K562 (cell line): ENCODE data around the gene CD93. TPM values are rescaled to one million over a fixed set of nuclear protein-coding genes. Genes with fewer than 3 reads are reported as not detected.

Experiments
- ATAC-seq: fragments of 200-7000 bp; cut with Tn5 transposase; 3 replicates; pipeline ENCODE4 v1.9.1; 2020; ENCODE audit warnings: moderate library complexity
- BruUV-seq: library from RNA; stranded (reverse); fragments of 400-500 nt; replicated peaks from 2 replicates; lab custom pipeline; 2021; lab: Mats Ljungman, UMichigan
- CTCF ChIA-PET: fragments of 300-600 bp; formaldehyde crosslinking; extraction: SDS; loops from one replicate; lab custom pipeline; 2021; ENCODE audit warnings: low intra/inter-chr PET ratio; lab: Yijun Ruan, JAX
- POLR2A ChIA-PET: fragments of 300-600, 350-650 bp; sonication (Branson Sonifier 250); formaldehyde crosslinking; extraction: SDS; loops from one replicate; lab custom pipeline; 2021; ENCODE audit warnings: antibody characterized with exemption, inconsistent platforms; lab: Yijun Ruan, JAX
- DNase-seq, 4 experiments: peaks; one replicate each; pipeline versions ENCODE4 v3.0.0 to v3.0.0-alpha.2; 2011 to 2018; ENCODE audit warnings: low spot score in 3 of 4, mixed read lengths in 3 of 4; ENCODE audit errors: extremely low read depth in 1 of 4
- FAIRE-seq: peaks from 2 replicates; lab custom pipeline; 2011; peaks lifted over from hg19 to GRCh38; lab: Jason Lieb, UNC
- H2AFZ ChIP-seq: 2 replicates; pipeline ENCODE4 v1.6.0; 2011; ENCODE audit warnings: low read depth, low read length, control low read depth, inconsistent platforms
- H3K27ac ChIP-seq: fragments of 200-600 bp; 3 replicates; pipeline ENCODE4 v1.8.0; 2011; ENCODE audit warnings: low read depth, mild to moderate bottlenecking, control low read depth, inconsistent platforms, low read length, moderate library complexity, mixed read lengths; ENCODE audit errors: extremely low read depth
- H3K27me3 ChIP-seq, 2 experiments: fragments of 300-600 bp in 1 of 2; 2 replicates in 1 of 2; 3 replicates in 1 of 2; pipeline versions ENCODE4 v1.6.0 to v1.8.0; 2011; ENCODE audit warnings: inconsistent platforms in 2 of 2, low read length in 2 of 2, mild to moderate bottlenecking in 1 of 2, mixed read lengths in 1 of 2, moderate library complexity in 1 of 2; ENCODE audit not compliant: control insufficient read depth in 2 of 2, insufficient read depth in 2 of 2
- H3K36me3 ChIP-seq: fragments of 300-600 bp; 3 replicates; pipeline ENCODE4 v1.8.0; 2011; ENCODE audit warnings: mild to moderate bottlenecking, low read length, inconsistent platforms; ENCODE audit not compliant: control insufficient read depth, insufficient read depth
- H3K4me1 ChIP-seq, 2 experiments: fragments of 200-600 bp in 1 of 2; replicated peaks in 1 of 2; 2 replicates in 1 of 2; 3 replicates in 1 of 2; pipeline versions ENCODE4 v1.5.1 to v1.8.0; 2011; ENCODE audit warnings: inconsistent platforms in 2 of 2, low read length in 2 of 2, mild to moderate bottlenecking in 1 of 2, mixed read lengths in 1 of 2, moderate library complexity in 1 of 2; ENCODE audit not compliant: control insufficient read depth in 2 of 2, insufficient read depth in 2 of 2
- H3K4me2 ChIP-seq: 2 replicates; pipeline ENCODE4 v1.6.1; 2011; ENCODE audit warnings: low read length, control low read depth, inconsistent platforms, mixed read lengths; ENCODE audit not compliant: insufficient read depth
- H3K4me3 ChIP-seq: fragments of 200-600 bp; sonication (generic), shearing (Covaris generic); 2 replicates; pipeline ENCODE4 v1.5.1; 2016; ENCODE audit warnings: control low read depth, inconsistent platforms
- H3K79me2 ChIP-seq: fragments of 200-600 bp; 3 replicates; pipeline ENCODE4 v1.8.0; 2011; ENCODE audit warnings: low read length, inconsistent platforms; ENCODE audit not compliant: control insufficient read depth, insufficient read depth
- H3K9ac ChIP-seq, 2 experiments: 2 replicates each; pipeline versions ENCODE4 v1.6.0 to v1.6.1; 2011; ENCODE audit warnings: low read depth in 2 of 2, low read length in 2 of 2, control low read depth in 1 of 2, inconsistent platforms in 1 of 2, mild to moderate bottlenecking in 1 of 2, mixed read lengths in 1 of 2; ENCODE audit not compliant: insufficient read depth in 1 of 2
- H3K9me1 ChIP-seq: one replicate; pipeline ENCODE4 v1.6.0; 2011; ENCODE audit warnings: inconsistent platforms, mild to moderate bottlenecking, low read length, moderate library complexity; ENCODE audit not compliant: control insufficient read depth, insufficient read depth
- H3K9me3 ChIP-seq: replicated peaks from 2 replicates; pipeline ENCODE4 v1.5.1; 2011; ENCODE audit warnings: low read depth, low read length, inconsistent platforms; ENCODE audit not compliant: control insufficient read depth, insufficient read depth
- H4K20me1 ChIP-seq: replicated peaks from 2 replicates; pipeline ENCODE4 v1.6.1; 2011; ENCODE audit warnings: low read length, inconsistent platforms, mixed read lengths; ENCODE audit not compliant: control insufficient read depth, insufficient read depth
- ARNT ChIP-seq, 2 experiments: fragments of 450-650 bp; IDR thresholded peaks; 2 replicates each; pipeline ENCODE4 v1.6.1; 2016; ENCODE audit warnings: mild to moderate bottlenecking in 1 of 2
- CCNT2 ChIP-seq: IDR thresholded peaks from 2 replicates; pipeline ENCODE4 v1.6.1; 2011; ENCODE audit warnings: borderline replicate concordance, low read depth, mild to moderate bottlenecking, moderate library complexity, mixed read lengths, low read length; ENCODE audit not compliant: insufficient read length; ENCODE audit errors: extremely low read depth
- CHD2 ChIP-seq: IDR thresholded peaks from 2 replicates; pipeline ENCODE4 v1.6.1; 2011; ENCODE audit warnings: low read depth, low read length
- RAD21 ChIP-seq, 2 experiments: fragments of 250-450 bp in 1 of 2; fragments of 450-650 bp in 1 of 2; sonication (Bioruptor Pico) in 1 of 2; formaldehyde crosslinking in 1 of 2; IDR thresholded peaks in 1 of 2; conservative IDR thresholded peaks in 1 of 2; 2 replicates each; pipeline versions ENCODE4 v1.4.0 to v1.8.0; 2020 to 2022; ENCODE audit warnings: mild to moderate bottlenecking in 2 of 2, moderate library complexity in 1 of 2
- SRSF1 ChIP-seq: fragments of 200-400 bp; formaldehyde crosslinking; IDR thresholded peaks from 2 replicates; pipeline ENCODE4 v1.6.1; 2017; ENCODE audit warnings: mild to moderate bottlenecking, low read depth, low read length, moderate library complexity
- ZFP30 ChIP-seq: fragments of 250-450 bp; sonication (Bioruptor Pico); IDR thresholded peaks from 2 replicates; pipeline ENCODE4 v1.8.0; 2022; ENCODE audit warnings: moderate library complexity, mild to moderate bottlenecking, inconsistent platforms, borderline replicate concordance
- whole genome bisulfite sequencing: fragments of 100-300 bp; shearing (Covaris generic); methylation state at CpG from one replicate; pipeline ENCODE4 v1.1.6; 2016; ENCODE audit warnings: low coverage, mixed read lengths; ENCODE audit not compliant: insufficient coverage; ENCODE audit errors: missing lambda C conversion rate; 5-methylcytosine and 5-hydroxymethylcytosine counted together
- in situ Hi-C: fragments of 300-500 bp; cut with MboI; formaldehyde crosslinking; loops from 4 replicates; pipeline ENCODE4 v1.15.0; 2018; ENCODE audit warnings: inconsistent platforms, mixed read lengths
- intact Hi-C: fragments of 100-400 bp; cut with micrococcal nuclease; formaldehyde crosslinking; loops from 2 replicates; pipeline ENCODE4 v1.14.2; 2022
- polyA plus RNA-seq, 8 experiments: library from polyadenylated mRNA; depleted of rRNA in 4 of 8; stranded (reverse) in 5 of 8; unstranded in 3 of 8; fragments of >200 nt; fragmentation: Nextera tagmentation in 2 of 8; fragmentation: Illumina TruSeq in 1 of 8; extraction: Ambion mirVana in 2 of 8; extraction: Trizol in 1 of 8; gene quantifications; 2 replicates each; pipeline versions ENCODE4 v1.2.1 to v1.2.3, GENCODE V29; 2011 to 2014; ENCODE audit warnings: inconsistent platforms in 1 of 8, missing spikeins in 1 of 8
- total RNA-seq, 7 experiments: library from RNA; depleted of rRNA in 6 of 7; stranded (reverse); fragments of >200 nt in 6 of 7; fragmentation: Illumina TruSeq in 2 of 7; extraction: Trizol in 2 of 7; gene quantifications; 2 replicates each; pipeline versions ENCODE4 v1.2.1 to v1.2.3, GENCODE V29; 2011 to 2021; ENCODE audit warnings: low replicate concordance in 1 of 7
- TF ChIP-seq, protein P1 (sequence below): fragments of 250-450 bp; sonication (Bioruptor Pico); IDR thresholded peaks from 2 replicates; pipeline ENCODE4 v1.5.0; 2021
- TF ChIP-seq, protein P2 (sequence below): sonication (generic); formaldehyde crosslinking; IDR thresholded peaks from 2 replicates; pipeline ENCODE4 v1.9.0; 2022; ENCODE audit warnings: mild to moderate bottlenecking, missing genetic modification reagents
- TF ChIP-seq, protein P3 (sequence below): fragments of 250-450 bp; sonication (Bioruptor Pico); IDR thresholded peaks from 2 replicates; pipeline ENCODE4 v1.4.0; 2020; ENCODE audit warnings: mild to moderate bottlenecking, moderate library complexity, borderline replicate concordance

Gene CD93
- total and polyA plus RNA-seq, 9 of the 15 experiments (the other 6 are each of a cell fraction or from before 2014, with no cell fraction given) = 0.03 to 0.20 (median 0.05) TPM

DNA sequence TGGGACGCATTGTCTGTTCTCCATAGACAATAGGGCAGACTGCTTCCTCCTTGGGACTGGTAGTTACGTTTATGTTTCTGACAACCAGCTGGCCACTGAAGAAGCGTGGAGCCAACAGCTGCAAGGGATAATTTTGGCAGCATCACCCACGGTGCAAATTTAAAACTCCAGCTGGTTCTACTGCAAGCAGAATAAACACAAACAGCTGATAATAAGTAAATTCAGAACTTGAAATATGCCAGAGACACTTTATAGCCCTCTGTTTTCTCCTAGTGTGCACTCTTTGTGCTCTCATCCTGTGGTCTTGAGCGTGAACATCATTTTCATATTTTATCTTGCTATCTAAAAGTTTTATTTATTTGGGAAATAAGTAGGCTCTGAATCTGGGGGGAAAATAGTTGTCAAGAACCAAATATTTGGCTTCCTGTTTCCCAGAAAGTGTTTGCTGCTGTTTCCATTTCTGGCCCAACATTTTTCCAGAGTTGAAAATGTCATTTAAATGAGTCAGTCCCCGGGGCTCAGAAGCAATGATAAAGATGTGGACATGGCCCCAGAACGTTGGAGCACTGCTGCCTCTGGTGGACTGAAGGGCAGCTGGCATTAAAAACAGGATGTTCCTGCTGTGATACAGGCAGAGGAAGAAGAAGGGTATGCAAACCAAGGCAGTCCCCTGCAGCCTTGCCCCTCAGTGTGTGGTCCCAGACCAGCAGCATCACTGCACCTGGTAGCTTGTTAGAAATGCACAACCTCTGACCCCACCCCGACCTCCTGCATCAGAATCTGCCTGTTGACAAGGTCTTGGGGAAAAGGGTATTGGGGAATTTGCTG is 24.2 kb downstream of the CD93 start (continued):
- TF ChIP-seq RAD21 (CRISPR knock-in tag; conservative IDR thresholded peaks at IDR 0.05 in 1 of 2, IDR thresholded peaks at IDR 0.05 in 1 of 2) = peak; percentile 39 to 44; a peak in 3 of 4 replicates
- TF ChIP-seq, protein P1, sequence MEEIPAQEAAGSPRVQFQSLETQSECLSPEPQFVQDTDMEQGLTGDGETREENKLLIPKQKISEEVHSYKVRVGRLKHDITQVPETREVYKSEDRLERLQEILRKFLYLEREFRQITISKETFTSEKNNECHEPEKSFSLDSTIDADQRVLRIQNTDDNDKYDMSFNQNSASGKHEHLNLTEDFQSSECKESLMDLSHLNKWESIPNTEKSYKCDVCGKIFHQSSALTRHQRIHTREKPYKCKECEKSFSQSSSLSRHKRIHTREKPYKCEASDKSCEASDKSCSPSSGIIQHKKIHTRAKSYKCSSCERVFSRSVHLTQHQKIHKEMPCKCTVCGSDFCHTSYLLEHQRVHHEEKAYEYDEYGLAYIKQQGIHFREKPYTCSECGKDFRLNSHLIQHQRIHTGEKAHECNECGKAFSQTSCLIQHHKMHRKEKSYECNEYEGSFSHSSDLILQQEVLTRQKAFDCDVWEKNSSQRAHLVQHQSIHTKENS = no peak

GRCh38 chr20:23061262-23061661 is 24.9 kb downstream of the CD93 start:
- Histone ChIP-seq H3K9me1 (no peaks in the 10 kb centered on the region), H3K27ac (no peak overlapping the region), H4K20me1 (no peaks in the 10 kb centered on the region), H3K27me3 (no peaks in the 10 kb centered on the region), H2AFZ (no peak overlapping the region), H3K4me2 (no peak overlapping the region), H3K4me3 (no peak overlapping the region), H3K4me1 (peaks cover 0 to 24% of the 10 kb centered on the region in 2 experiments; a peak in 2 of 5 replicates), H3K9me3 (no peaks in the 10 kb centered on the region), H3K36me3 (no peaks in the 10 kb centered on the region), H3K9ac (peak overlapping the region in 1 of 2 experiments; percentile 4; a peak in 1 of 4 replicates), H3K79me2 (no peaks in the 10 kb centered on the region)
- intact Hi-C loops = no loop called here
- in situ Hi-C loops = loop anchor here (5.0 kb wide), 1 partner anchor 136 kb away; no protein-coding TSS in a partner anchor
- FAIRE-seq = peak; percentile 29
- no TSS peak for BruUV-seq
- POLR2A ChIA-PET = interaction anchor here (0.6 to 1.9 kb wide), 5 partner anchors 10 to 365 kb away, joined by 3 to 11 read pairs (median 4); no protein-coding TSS in a partner anchor
- no peak; the same call in 2 of the 3 replicates for ATAC-seq
- CTCF ChIA-PET = interaction anchor here (0.8 kb wide), 1 partner anchor 174 kb away, joined by 3 read pairs; no protein-coding TSS in a partner anchor
- 63% methylated on average over 5 of the region's 5 CpGs for WGBS
- DNase-seq = no peak
- TF ChIP-seq SRSF1 (no peak), CHD2 (no peak), CCNT2 (no peak), ARNT (IDR thresholded peaks at IDR 0.05) (no peak), ZFP30 (CRISPR knock-in tag) (no peak)
- TF ChIP-seq, protein P2, sequence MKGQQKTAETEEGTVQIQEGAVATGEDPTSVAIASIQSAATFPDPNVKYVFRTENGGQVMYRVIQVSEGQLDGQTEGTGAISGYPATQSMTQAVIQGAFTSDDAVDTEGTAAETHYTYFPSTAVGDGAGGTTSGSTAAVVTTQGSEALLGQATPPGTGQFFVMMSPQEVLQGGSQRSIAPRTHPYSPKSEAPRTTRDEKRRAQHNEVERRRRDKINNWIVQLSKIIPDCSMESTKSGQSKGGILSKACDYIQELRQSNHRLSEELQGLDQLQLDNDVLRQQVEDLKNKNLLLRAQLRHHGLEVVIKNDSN = no peak
- TF ChIP-seq, protein P3, sequence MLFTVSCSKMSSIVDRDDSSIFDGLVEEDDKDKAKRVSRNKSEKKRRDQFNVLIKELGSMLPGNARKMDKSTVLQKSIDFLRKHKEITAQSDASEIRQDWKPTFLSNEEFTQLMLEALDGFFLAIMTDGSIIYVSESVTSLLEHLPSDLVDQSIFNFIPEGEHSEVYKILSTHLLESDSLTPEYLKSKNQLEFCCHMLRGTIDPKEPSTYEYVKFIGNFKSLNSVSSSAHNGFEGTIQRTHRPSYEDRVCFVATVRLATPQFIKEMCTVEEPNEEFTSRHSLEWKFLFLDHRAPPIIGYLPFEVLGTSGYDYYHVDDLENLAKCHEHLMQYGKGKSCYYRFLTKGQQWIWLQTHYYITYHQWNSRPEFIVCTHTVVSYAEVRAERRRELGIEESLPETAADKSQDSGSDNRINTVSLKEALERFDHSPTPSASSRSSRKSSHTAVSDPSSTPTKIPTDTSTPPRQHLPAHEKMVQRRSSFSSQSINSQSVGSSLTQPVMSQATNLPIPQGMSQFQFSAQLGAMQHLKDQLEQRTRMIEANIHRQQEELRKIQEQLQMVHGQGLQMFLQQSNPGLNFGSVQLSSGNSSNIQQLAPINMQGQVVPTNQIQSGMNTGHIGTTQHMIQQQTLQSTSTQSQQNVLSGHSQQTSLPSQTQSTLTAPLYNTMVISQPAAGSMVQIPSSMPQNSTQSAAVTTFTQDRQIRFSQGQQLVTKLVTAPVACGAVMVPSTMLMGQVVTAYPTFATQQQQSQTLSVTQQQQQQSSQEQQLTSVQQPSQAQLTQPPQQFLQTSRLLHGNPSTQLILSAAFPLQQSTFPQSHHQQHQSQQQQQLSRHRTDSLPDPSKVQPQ (CRISPR knock-in tag) = no peak
